GM12874 (cell line): Measurements from ENCODE around the gene CYB561A3.

ENCODE experiments used
- CTCF ChIP-seq: IDR thresholded peaks from 2 replicates; pipeline ENCODE4 v1.5.1; 2011; ENCODE audit warnings: low read depth, mild to moderate bottlenecking, control low read depth, low read length, moderate library complexity; ENCODE audit not compliant: insufficient read depth

The CYB561A3 gene

DNA sequence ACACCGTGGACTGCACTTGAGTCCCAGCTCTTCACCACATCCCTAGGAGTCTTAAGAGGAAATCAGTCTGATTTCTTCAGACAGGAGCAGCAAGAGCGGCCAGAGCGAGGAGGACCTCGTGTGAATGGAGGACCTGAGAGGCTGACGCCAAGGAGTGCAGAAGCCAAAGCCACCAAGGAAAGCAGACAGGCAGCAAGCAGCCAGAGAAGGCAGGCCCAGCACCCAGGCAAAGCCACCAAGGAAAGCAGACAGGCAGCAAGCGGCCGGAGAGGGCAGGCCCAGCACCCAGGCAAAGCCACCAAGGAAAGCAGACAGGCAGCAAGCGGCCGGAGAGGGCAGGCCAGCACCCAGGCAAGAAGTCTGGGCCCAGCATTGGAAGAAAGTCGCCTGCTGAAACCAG lies 11.8 kb downstream of the CYB561A3 start:
- TF ChIP-seq CTCF, result no peak

DNA sequence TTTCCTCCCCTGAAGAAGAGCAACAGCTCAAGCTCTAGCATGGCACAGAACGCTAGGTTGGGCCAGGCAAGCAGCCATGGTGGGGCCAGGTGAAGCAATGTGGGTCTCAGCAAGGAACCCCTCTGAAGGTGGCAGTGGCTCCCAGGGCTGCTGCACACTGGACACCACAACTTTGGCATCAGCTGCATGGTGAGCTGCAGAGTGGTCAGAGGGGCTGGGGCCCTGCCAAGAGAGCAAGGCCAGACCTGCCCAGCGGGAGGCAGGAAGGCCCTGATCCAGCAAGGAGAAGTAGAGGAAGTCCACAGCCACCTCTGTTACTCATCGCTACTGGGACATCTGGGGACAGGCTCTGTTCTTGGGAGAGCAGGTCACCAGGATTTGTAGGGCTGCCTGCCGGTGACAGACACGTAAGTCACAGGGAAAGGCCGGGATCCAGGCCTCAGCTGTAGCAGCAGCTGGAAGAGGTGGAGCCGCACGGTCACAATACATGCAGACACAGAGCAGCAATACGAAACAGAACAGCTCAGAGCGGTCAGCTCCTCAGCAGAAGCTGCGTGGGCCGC lies 12.4 kb downstream of the CYB561A3 start:
- TF ChIP-seq CTCF, result no peak

DNA sequence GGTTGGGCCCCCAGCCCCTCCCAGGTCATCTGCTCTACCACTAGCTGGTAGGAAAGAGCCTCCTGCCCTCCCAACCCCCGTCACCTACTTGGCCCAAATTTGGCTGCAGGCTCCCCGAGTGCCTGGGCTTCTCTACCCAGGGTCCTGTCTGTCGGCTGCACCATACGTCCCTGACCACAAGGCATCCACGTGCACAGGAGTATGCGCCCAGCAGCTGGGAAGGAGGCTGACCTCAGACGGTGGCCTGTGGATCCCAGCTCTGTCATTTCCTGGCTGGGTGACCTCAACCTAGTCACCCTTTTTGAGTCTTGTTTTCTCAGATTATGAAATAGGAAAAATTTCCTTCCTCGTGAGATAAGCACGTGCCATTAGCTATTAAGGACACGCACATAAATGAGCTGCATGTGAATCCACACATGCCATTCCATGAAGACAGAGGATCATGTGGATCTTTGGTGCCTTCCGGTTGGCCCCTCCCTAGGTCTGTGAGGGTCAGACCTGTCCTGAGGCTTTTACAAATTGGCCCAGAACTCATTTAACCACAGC lies 13.7 kb downstream of the CYB561A3 start:
- TF ChIP-seq CTCF, result no peak

DNA sequence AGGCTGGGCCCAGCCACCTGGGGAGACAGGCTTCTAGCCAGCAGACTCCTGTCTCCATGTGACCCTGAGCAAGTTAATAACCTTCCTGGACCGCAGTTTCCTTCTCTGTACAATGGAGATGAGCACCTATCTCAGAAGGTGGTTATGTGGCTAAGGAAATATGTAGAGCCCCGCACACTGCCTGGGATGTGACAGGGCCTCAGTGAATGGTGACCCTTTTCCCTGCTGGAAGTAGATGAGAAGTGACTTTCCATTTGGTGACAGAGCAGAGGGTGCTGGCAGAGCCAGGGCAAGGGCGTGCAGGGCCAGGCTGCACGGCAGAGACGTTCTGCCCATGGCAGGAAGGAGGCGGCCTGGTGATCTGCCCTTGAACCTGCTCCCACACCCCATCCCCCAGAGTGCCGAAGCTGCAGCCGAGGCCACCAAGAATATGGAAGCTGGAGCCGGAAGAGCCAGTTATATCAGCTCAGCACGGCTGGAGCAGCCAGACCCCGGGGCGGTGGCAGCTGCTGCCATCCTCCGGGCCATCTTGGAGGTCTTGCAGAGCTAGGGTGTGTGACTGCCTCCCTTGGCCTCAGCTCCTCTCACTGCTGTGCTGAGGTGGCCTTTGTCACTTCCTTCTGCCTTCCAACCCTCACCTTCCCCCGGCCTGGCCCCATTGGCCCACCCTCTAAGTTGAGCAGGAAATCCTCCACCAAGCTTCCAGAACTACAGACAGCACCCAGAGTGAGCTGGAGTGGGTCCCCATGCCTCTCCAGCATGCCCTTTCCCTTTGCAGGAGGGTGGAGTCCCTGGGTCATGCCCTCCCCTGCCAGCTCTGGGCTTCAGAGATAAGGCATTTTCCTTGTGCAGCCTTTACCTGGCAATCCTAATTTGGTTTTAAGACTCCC lies 15.5 kb downstream of the CYB561A3 start:
- no peak for TF ChIP-seq CTCF

DNA sequence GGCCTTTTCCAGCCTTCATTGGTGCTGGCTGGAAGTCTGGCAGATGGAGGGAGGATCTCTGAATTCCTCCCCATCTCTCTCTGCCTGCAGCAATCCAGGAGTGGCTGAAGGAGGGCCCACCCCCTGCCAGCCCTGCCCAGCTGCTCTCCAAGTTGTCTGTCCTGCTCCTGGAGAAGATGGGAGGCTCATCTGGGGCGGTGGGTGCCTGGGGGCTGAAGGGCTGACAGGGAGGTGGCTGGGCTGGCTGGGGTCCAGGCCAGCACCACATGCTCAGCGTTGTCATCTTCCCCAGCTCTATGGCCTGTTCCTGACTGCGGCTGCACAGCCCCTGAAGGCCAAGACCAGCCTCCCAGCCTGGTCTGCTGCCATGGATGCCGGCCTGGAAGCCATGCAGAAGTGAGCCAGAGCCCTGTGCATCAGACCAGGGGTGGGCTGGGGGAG lies 16.5 kb downstream of the CYB561A3 start:
- no peak for TF ChIP-seq CTCF

DNA sequence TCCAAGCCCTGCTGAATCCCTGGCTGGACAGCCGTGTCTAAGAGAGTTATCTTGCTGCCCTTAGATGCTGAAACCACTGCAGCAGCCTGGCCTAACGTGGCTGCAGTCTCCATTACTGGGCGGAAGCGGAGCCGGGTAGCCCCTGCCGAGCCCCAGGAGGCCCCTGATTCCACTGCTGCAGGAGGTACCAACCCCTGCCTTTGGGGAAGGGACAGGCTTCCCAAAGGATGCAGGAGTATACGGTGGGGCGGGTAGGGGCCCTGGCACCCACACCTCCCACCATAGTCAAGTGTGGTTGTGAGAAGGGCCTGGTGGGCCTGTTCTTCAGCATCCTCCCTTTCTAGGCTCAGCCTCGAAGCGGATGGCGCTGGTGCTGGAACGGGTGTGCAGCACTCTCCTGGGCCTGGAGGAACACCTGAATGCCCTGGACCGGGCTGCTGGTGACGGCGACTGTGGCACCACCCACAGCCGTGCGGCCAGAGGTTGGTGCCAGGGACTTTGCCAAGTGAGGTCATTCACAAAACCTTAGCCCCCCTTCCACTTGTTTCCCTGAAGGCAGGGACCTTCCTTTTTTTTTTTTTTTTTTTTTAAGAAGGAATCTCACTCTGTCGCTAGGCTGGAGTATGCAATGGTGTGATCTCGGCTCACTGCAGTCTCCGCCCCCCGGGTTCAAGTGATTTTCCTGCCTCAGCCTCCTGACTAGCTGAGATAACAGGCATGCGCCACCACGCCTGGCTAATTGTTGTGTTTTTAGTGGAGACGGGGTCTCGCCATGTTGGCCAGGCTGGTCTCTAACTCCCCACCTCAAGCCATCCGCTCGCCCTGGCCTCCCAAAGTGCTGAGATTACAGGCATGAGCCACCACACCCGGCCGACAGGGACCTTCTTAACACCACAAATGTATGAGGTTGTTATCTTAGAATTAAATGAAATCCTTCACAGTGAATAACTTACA lies 17.6 kb downstream of the CYB561A3 start:
- no peak for TF ChIP-seq CTCF
